Midbrain (tissue), 1 donor: ENCODE results near the gene EFCAB12.
"Not testable (repeated sequence)": the region's sequence is repeated elsewhere in the genome, so short reads cannot be mapped to it uniquely, and the experiment has no call there.

Experiments used
- DNase-seq: peaks from one replicate; lab custom pipeline; 2025; lab: John Stamatoyannopoulos, UW

Gene EFCAB12

DNA sequence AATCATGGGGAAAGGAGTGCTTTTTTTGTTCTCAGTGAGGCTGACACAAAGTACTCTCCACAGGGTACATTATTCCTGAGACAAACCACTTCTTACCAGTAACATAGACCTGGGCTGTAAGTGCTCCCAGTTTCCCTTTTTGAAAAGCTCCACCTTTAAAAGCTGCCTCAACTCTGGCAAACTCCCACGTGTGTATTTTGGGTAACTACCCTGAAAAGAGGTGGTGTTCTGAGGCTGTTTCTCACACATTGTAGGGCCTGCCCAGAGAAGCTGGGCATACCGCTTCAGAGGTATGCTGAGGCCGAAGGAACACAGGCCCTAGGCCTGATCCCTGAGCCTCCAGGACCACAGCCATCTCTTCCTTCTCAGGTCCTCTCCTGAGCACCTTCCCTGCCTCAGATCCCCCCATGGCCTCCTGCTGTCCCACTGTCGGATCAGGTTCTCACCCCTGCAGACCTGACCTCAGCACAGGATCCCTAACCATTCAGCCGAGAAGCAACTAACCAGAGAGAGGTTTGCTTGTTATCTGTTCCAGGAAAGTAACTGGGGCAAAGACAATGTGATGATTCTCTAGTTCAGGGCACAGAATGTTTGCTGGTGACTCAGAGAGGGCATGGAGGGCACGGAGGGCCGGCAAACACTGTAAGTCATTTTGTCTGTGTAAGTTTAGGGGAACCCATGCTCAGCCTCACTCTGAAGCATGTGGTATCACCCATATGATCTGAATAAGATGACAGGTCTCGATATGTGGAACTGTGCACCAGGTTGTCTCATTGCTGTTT lies 36.1 kb downstream of the EFCAB12 start:
- DNase-seq = not testable (repeated sequence)

- DNase-seq = not testable (repeated sequence)
Observed at GRCh38 chr3:129391583-129391982, 36.9 kb downstream of the EFCAB12 start.

DNA sequence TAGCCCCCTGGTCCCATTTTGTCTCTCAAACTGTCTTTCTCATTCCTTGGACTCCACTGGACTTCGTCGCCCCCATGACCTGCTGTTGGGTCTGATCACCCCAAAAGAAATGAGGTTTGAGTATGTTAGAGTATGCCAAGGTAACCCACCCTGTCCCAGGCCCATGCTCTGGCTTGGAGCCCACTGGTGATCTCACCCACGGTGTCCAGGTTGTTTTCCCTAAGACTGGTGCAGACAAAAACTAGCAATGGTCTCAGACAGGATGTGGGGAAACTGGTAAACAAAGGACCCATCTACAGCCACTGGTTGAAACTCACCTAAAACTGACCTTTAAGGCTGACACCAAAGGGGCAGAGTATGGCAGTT lies 38.9 kb downstream of the EFCAB12 start:
- DNase-seq = no peak

DNA sequence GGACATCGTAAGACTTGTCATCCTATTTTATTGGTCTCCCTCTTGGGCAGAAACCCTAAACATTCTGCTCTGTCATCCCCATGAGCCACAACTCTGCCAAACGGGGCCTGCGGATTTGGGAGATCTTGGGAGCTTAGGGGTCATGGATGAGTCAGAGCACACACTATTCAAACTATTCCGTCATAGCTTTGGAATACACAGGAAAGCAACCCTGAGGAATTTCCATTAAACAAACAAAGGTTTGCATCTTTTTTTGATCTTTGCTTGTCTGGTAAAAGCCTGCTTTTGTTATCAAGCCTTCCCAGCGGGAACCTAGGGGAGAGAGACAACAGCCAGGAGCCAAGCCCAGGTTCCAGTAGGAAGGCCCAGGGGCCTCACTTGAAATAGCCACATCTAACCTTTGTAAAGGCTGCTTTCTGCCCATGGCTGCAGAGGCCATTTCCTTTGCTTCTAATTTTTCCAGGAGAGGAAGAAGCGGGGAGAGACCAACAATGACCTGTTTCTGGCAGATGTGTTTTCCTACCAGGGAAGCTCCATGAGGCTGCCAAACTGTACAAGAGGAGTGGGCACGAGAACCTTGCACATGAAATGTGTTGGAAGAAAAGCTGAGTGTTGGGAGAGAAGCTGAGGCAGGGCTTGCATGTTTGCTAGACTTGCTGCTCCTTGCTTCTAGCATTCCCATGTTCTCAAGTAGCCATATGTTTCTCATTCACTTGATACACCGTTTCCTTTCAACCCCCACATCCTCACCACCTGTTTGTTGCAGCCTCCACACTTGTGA lies 39.5 kb downstream of the EFCAB12 start:
- DNase-seq = not testable (repeated sequence)

DNA sequence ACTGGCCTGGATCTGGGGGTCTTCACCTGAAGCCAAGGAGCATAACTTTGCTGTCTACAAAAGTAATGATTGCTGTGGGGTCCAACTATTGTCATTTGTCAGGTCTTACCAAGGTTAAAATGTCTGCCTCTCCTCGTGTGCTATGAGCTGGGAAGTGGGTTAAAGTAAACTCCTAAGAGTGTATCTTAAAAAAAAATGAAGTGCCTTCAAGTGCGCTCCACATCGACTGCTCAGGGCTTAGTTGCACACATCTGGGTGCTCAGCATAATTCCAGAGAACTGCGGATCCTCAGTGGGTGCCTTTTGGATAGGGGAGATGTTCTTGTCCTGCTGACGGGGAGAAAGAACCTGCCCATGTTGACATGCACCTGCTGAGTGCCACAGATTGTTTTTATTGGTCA lies 40.9 kb downstream of the EFCAB12 start:
- no peak for DNase-seq

GRCh38 chr3:129386984-129387383 lies 41.5 kb downstream of the EFCAB12 start:
- DNase-seq = no peak

GRCh38 chr3:129385507-129385906 lies 42.9 kb downstream of the EFCAB12 start:
- not testable (repeated sequence) for DNase-seq

DNA sequence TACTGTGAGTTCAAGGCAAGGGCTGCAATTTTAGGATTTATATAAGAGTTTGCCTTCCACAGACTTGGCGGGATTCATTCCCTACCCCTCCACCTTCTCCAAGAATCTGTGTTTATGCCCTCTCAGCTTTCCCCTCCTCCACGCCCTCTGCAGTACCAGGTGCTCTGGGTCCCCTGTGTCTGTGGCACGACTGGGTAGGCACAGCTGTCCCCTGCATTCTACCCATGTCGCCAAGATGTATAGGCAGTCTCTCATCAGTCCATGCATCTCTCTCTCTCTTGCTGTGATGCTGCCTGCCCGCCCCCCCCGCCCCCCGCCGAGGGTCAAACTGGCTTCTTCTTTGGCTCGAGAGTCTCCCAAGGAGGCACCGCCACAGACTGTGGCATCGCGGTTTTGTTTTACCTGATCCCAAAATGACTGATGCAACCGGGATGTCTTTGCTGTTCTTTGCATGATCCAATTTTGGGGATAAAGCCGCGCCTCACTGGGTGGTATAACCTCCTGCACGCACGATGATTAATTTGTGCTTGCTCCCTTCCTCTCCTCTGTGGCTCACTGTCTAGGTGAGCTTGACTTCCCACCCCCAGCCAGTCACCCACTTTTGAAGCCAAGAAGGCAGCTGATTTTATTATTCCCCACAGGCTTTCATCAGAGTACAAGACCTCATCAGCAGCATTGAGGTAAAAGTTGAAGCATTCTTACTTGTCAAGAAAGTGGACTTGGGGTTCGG lies 43.7 kb downstream of the EFCAB12 start:
- DNase-seq = no peak

DNA sequence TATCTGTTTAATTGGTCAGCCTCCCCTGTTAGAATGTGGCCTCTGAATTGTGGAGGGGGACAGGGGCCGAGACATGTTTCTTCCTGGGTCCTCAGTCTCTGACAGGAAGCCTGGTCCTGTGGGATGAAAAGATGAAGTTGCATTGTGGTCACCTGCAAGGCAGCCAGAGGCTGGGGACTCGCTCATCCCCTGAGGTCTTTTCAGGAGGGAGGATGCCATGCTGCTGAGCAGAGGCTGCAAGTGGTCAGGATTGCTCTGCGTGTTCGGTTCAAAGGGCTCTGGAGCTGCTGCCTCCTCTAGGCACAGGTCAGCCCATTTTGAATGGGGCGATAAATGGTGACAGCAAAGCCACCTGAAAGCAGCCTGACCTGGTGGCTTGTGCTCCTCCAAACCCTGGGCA lies 44.3 kb downstream of the EFCAB12 start:
- not testable (repeated sequence) for DNase-seq

DNA sequence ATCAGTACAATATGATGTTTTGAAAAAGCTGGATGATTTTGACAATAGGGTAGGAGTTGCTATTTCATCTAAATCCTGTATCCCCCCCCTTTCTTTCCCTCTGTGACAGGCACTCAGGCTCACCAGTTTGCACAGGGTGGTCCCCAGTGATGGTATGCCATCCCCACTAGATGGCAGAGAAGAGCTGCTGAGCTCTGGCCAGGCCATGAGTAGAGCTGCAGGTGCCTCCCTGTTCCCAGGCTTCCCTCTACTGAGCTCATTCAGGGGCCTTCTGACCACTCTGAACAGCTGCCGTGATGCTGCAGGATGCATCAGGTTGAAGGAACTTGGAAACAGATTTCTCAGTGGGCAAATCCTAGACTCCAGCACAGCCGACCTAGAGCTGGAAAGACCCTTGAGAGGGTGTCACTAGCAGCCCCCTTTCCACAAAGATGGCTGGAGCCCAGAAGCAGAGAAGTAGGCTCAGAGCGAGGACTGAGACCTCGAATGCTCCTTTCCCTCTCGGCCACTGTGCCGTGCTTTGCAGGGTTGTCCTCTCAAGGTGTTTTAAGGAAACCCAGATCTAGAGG lies 45.1 kb downstream of the EFCAB12 start:
- peak; percentile 53 for DNase-seq

- no peak for DNase-seq
Observed at GRCh38 chr3:129382366-129382765, 46.1 kb downstream of the EFCAB12 start.

DNA sequence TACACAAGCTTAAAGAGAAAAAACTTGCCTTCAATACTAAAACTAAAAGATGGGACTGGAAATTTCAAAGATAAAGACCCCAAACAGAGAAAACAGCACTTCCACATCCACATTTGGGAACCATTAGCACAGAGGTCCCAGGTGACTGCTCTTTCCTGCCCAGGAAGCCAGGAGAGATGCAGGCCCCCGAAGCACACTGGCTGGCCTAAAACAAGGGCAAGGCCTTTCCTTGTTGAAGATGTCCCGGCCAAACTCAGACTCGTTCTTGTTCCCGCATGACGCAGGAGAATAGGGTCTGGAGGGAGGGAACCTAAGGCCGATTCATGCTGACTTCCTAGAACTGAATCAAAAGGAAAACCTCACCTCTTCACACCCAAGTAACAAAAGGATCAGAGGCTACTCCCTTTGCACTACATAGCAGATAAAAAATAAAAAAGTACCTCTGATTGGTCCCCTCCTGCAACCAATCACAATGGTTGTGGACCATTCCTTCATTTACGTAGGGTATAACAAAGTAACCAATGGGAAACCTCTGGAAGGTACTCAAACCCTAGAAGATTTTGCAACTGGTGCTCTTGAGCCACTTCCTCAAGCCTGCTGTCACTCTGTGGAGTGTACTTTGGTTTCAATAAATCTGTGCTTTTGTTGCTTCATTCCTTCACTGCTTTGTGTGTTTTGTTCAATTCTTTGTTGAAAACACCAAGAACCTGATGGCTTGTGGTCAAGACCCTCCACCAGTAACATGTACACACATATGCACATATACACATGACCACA lies 48.7 kb downstream of the EFCAB12 start:
- no peak for DNase-seq

DNA sequence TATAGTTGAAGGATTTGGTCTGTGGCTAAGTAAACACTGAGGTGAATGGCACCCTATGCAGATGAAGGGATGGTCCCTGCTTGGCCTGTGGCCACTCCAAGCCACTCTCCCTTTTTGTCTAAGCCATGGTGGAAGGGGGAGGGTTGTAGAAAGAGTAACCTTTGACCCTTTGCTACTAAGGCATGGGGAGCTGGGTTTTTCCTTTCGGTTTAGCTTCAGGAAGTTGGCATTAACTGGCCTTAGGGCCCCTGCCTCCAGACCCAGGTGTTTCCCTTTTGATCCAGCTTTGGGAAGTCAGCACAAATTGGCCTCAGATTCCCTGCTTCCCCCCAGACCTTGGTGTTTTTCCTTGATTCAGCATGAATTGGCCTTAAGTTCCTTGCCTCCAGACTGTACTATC lies 49.5 kb downstream of the EFCAB12 start:
- no peak for DNase-seq

GRCh38 chr3:129377615-129378014 lies 50.8 kb downstream of the EFCAB12 start:
- DNase-seq = no peak

DNA sequence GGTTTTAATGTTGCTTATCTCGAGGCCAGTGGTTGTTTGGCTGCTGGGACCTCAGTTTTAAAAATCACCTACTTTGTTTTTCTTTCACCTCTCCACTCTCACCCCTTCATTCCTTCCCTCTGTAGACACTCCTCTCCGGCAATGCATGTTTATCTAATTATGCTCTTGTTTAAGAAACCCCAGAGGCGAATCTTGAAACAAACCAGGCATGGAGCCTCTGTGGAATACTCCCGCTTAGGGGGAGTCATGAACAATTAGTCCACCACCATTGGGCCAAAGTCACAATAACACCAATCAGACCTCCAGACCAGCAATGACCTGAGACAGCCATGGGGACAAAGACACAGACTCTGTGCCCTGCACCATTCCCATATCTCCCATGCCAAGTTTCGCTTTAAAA lies 53.3 kb downstream of the EFCAB12 start:
- no peak for DNase-seq

DNA sequence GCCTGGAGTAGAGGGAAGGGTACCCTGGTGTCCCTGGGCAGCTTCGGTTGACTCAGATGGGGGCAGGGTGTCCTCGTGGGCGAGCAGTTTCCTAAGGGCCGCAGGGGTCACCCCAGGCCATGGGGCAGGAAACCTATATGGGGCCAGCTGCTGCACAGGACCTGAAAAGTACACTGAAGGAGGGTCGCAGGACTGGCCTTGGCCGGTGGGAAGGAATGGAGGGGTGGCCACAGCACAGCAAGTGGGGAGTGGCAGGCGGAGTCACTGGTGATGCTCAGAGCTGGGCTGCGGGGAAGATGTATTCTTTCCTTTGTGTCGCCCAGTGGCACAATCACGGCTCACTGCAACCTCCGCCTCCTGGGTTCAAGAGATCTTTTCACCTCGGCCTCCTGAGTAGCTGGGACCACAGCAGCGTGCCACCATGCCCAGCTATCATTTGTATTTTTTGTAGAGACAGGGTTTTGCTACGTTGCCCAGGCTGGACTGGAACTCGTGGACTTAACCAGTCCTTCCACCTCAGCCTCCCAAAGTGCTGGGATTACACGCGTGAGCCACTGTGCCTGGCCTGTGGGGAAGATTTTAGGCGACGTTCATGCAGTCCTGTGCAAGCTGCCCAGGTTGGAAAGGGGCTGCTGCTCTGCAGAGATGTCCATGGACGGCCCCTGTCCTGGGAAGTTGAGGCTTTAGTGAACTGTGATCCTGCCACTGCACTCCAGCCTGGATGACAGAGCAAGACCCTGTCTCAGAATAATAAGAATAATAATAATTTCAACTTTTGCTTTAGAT lies 57.2 kb downstream of the EFCAB12 start:
- no peak for DNase-seq

- DNase-seq = no peak
Observed at GRCh38 chr3:129370248-129370964, 58.0 kb downstream of the EFCAB12 start.

- no peak for DNase-seq
Observed at GRCh38 chr3:129369711-129370110, 58.7 kb downstream of the EFCAB12 start.

DNA sequence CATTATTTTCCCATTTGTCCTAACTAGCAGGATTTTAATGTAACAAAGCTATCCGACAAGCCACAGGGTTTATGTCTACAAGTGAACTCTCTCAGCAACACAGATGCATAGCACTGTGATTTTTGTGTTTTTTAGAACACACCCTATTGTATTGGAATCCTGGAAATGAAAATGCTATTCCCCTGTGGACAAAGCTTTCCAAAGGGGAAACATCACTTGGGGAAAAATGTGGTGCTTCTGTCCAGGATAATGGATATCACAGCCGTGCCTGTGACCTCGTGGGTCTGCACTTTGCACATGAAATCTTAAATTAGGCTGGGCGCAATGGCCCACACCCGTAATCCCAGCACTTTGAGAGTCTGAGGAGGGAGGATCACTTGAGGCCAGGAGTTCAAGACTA lies 60.6 kb downstream of the EFCAB12 start:
- DNase-seq = no peak

DNA sequence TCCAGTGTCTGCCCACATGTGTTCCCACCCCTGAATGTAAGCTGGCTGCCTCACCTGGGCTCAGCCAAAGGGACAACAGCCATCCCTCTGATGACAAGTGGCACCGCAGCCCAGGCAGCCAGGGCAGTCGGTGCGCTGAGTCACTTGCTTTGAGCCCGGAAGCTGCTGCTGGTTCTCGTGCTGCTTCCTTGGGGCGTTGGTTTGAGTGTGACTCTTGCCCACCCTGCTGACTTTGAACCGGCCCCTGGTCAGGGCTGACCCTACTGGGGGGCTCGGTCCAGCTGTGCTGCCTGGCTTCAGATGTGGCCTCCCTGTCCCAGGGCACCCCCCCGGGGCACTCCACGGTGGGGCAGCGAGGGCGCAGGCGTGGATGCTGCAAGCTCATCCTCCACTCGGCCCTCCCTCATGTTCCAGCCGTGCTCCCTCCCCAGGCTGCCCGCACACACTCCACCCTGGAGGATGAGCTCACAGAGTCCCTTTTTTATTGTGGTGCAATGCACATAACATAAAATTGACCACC lies 62.1 kb downstream of the EFCAB12 start:
- no peak for DNase-seq
